Neutrophil (primary cell): ENCODE results near the gene ABR.

Source experiments
- H3K27ac ChIP-seq: fragments of 200-600 bp; sonication (generic); 2 replicates; pipeline ENCODE4 v1.5.1; 2016; ENCODE audit warnings: mild to moderate bottlenecking, moderate library complexity
- H3K27me3 ChIP-seq: fragments of 200-600 bp; sonication (generic); 2 replicates; pipeline ENCODE4 v1.6.0; 2016; ENCODE audit warnings: mild to moderate bottlenecking
- H3K36me3 ChIP-seq: fragments of 200-600 bp; sonication (generic); 2 replicates; pipeline ENCODE4 v1.5.1; 2017
- H3K4me1 ChIP-seq, 2 experiments: fragments of 200-600 bp in 1 of 2; sonication (generic) in 1 of 2; 1 replicate in 1 of 2; 2 replicates in 1 of 2; pipeline versions ENCODE4 v1.5.1 to v1.6.1; 2013 to 2016; ENCODE audit warnings: low read depth in 1 of 2, low read length in 1 of 2, mild to moderate bottlenecking in 1 of 2, moderate library complexity in 1 of 2; ENCODE audit not compliant: control insufficient read depth in 1 of 2, insufficient read depth in 1 of 2
- H3K4me3 ChIP-seq, 2 experiments: fragments of 200-600 bp in 1 of 2; sonication (generic) in 1 of 2; 1 replicate in 1 of 2; 2 replicates in 1 of 2; pipeline ENCODE4 v1.5.1; 2013 to 2016; ENCODE audit warnings: low read depth in 1 of 2, low read length in 1 of 2, mild to moderate bottlenecking in 1 of 2, moderate library complexity in 1 of 2
- H3K9me3 ChIP-seq: fragments of 200-600 bp; sonication (generic); 2 replicates; pipeline ENCODE4 v1.5.1; 2016
- TF ChIP-seq, protein P1 (sequence below): fragments of 200-600 bp; sonication (generic); IDR thresholded peaks from 2 replicates; pipeline ENCODE4 v1.5.1; 2016; ENCODE audit warnings: antibody characterized with exemption

ABR gene

DNA sequence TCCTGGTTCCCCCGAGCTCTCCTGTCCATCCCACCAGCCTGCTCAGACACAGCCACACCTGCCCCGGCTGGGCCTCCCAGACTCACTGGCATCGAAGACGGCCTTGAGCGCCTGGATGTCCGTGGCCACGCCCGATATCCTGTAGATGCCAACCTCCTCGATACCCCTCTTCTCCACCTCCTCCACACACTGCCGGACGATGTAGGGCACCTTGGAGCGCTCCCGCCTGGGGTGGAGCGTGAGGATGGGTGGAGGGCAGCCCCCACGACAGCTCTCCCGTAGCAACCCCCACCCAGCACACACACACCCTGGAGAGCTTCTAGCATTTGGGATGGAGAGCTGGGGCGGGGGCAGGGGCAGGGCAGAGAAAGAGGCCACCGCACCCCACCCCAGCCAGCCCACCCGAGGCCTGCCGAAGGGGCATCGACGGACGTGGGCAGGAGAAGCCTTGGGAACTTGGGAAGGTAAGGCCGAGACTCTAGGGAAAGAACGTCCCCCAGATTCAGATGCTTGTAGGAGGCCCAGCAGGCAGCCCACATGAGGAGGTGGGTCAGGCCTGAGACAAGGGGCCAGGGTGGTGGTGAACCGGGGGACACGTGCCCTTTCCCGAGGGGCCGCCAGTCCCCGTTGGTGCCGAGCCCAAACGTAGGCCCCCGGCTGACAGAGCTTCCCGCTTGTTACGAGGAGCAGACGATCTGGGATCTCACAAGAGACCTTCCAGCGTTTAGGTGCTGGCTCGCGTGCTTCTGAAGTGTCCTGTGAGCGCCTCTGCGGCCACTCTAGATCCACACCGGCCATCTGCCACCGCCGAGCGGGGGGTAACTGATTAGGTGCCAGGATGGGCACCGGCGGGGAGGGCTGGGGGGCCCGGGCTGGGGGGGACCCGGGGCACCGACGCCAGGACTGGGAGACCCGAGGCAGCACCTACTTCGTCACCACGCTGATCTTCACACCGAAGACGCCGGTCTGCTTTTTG is 167.7 kb downstream of the ABR start:
- Histone ChIP-seq H3K4me3 (no peak overlapping the region), H3K9me3 (no peaks in the 10 kb centered on the region), H3K27ac (no peak overlapping the region), H3K27me3 (no peaks in the 10 kb centered on the region), H3K36me3 (peaks cover 67% of the 10 kb centered on the region), H3K4me1 (no peaks in the 10 kb centered on the region)
- TF ChIP-seq, protein P1, sequence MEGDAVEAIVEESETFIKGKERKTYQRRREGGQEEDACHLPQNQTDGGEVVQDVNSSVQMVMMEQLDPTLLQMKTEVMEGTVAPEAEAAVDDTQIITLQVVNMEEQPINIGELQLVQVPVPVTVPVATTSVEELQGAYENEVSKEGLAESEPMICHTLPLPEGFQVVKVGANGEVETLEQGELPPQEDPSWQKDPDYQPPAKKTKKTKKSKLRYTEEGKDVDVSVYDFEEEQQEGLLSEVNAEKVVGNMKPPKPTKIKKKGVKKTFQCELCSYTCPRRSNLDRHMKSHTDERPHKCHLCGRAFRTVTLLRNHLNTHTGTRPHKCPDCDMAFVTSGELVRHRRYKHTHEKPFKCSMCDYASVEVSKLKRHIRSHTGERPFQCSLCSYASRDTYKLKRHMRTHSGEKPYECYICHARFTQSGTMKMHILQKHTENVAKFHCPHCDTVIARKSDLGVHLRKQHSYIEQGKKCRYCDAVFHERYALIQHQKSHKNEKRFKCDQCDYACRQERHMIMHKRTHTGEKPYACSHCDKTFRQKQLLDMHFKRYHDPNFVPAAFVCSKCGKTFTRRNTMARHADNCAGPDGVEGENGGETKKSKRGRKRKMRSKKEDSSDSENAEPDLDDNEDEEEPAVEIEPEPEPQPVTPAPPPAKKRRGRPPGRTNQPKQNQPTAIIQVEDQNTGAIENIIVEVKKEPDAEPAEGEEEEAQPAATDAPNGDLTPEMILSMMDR = no peak

DNA sequence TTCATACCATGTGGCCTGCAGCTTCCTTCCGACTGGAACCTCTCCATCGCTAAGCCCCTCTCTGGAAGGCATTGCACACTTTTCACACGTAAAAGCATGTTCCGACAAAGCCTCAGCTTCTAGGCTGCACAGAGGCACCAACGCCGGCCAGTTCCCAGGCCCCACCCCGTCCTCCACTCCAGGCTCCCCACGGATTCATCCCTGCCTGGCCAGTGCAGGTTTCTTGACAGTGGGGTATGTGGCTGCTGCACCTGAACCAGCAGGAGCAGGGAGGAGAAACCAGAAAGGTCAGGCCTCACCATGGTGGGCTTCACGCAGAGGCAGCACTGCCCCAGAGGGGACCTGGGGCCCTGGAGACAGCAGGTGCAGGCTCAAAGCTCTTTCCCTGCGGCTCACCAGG is 168.6 kb downstream of the ABR start:
- TF ChIP-seq, protein P1 = no peak
- Histone ChIP-seq H3K4me3 (no peak overlapping the region), H3K27ac (no peak overlapping the region), H3K27me3 (no peaks in the 10 kb centered on the region), H3K36me3 (peaks cover 74% of the 10 kb centered on the region), H3K4me1 (no peaks in the 10 kb centered on the region), H3K9me3 (no peaks in the 10 kb centered on the region)

DNA sequence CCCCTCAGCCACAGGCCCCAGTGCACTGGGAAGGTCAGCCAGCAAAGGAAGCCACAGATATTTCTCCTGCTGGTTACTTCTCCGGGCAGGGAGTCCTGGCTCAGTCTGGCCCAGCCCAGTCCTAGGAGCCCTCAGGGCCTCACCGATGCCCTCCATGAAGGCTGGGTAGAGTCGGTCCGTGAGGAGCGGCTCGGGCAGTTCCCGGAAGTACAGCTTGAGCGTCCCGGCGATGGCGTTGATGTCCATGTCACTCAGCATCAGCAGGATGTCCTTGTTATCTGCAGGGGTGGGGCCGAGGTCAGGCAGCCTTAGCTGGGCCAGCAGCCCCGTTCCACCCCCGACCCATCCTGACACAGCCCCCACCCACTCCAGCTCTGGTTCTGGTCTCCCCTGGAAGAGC is 169.2 kb downstream of the ABR start:
- TF ChIP-seq, protein P1 = no peak
- Histone ChIP-seq H3K4me3 (no peak overlapping the region), H3K27ac (no peak overlapping the region), H3K9me3 (no peaks in the 10 kb centered on the region), H3K4me1 (no peaks in the 10 kb centered on the region), H3K36me3 (peaks cover 80% of the 10 kb centered on the region), H3K27me3 (no peaks in the 10 kb centered on the region)

DNA sequence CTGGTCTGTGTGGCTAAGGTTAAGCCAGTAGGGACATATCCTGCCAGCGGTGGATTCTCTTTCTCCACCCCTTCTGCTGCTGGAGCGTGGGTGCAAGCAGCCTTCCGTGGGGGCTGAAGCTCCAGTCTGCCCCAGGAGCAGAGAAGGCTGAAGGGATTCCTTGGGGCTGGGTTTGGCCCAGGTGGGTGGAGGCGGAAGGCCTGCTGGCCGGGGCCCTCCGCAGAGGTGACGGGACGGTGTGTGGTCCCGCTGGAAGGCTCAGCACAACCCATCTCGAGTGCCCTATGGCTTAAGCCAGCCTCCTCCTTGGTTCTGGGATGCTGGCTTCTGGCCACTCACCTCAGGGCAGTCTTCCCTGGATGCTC is 169.7 kb downstream of the ABR start:
- Histone ChIP-seq H3K9me3 (no peaks in the 10 kb centered on the region), H3K4me1 (no peaks in the 10 kb centered on the region), H3K27ac (no peak overlapping the region), H3K4me3 (no peak overlapping the region), H3K36me3 (peaks cover 85% of the 10 kb centered on the region), H3K27me3 (no peaks in the 10 kb centered on the region)
- TF ChIP-seq, protein P1 = no peak

DNA sequence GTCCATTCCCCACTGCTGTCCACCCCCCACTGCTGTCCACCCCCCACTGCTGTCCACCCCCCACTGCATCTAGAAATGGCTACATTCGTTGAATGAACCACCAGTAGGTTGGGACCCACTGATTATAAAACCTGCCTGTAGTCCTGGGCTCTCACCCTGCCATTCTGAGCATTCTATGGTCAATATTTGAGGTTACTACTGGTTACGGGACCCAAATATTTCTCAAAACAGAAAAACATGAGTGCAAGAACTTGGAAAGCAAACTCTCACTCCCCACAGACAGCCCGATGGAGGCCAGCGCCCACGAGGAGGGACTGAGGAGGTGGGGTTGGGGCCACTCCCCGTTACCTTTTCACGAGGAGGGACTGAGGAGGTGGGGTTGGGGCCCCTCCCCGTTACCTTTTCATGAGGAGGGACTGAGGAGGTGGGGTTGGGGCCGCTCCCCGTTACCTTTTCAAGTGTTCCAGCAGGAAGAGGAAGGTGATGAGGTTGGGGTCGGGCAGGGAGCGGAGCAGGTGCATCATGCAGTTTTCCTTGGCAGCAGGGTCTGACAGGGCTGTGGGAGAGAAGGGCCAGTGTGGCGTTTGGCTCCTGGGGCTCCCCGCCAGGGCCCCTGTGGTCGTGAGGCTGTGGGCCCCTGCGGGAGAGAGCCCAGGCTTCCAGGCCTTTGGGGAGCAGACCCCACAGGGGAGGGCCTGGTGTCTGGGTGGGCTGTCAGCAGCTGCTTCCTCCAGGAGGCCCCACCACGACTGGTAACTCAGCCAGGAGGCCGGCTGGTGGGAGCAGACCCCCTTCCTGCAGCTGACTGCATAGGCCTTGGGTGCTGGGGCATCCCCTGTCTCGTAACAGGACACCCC is 170.3 kb downstream of the ABR start:
- no peak overlapping the region for H3K4me3 ChIP-seq
- H3K4me1 ChIP-seq = no peaks in the 10 kb centered on the region
- H3K27ac ChIP-seq = no peak overlapping the region
- no peaks in the 10 kb centered on the region for H3K27me3 ChIP-seq
- H3K36me3 ChIP-seq = peaks cover 91% of the 10 kb centered on the region
- no peaks in the 10 kb centered on the region for H3K9me3 ChIP-seq
- TF ChIP-seq, protein P1 = no peak
